PFSK-1 (cell line): ENCODE data around the gene NPAS2.

Experiments used
- POLR2AphosphoS5 ChIP-seq: IDR thresholded peaks from 2 replicates; pipeline ENCODE4 v1.6.1; 2012; ENCODE audit warnings: low read depth, mild to moderate bottlenecking, control low read depth, low read length, moderate library complexity
- SIN3A ChIP-seq: IDR thresholded peaks from 2 replicates; pipeline ENCODE4 v1.6.1; 2012; ENCODE audit warnings: mild to moderate bottlenecking, low read length, moderate library complexity, borderline replicate concordance; ENCODE audit not compliant: insufficient read depth
- TAF1 ChIP-seq: IDR thresholded peaks from 2 replicates; pipeline ENCODE4 v1.6.1; 2012; ENCODE audit warnings: low read length, control low read depth, borderline replicate concordance; ENCODE audit not compliant: insufficient read depth

GRCh38 chr2:100940766-100941645, 121.1 kb downstream of the NPAS2 start:
- TF ChIP-seq TAF1 (no peak), POLR2AphosphoS5 (no peak), SIN3A (no peak)
